Psoas muscle (tissue), 8 donors: ENCODE measurements around the gene PACC1. TPM values are rescaled to one million over a fixed set of nuclear protein-coding genes. Genes with fewer than 3 reads are reported as not detected.
"Not testable (repeated sequence)": the region's sequence is repeated elsewhere in the genome, so short reads cannot be mapped to it uniquely, and the experiment has no call there.

ENCODE experiments used
- ATAC-seq, 4 donors: fragments of 200-7000 bp; cut with Tn5 transposase; one replicate each; pipeline ENCODE4 v1.9.1; 2020; ENCODE audit warnings: moderate library complexity in 3 of 4, mild to moderate bottlenecking in 2 of 4
- DNase-seq, 2 donors: peaks; one replicate each; pipeline ENCODE4 v3.0.0-alpha.2; 2020
- H3K27ac ChIP-seq: fragments of 200-600 bp; one replicate; pipeline ENCODE4 v1.8.0; 2022
- H3K27me3 ChIP-seq, 3 donors: fragments of 200-600 bp in 1 of 3; one replicate each; pipeline versions ENCODE4 v1.6.1 to v1.8.0; 2013 to 2022; ENCODE audit warnings: low read length in 2 of 3, mild to moderate bottlenecking in 2 of 3, moderate library complexity in 1 of 3; ENCODE audit not compliant: insufficient read depth in 3 of 3
- H3K36me3 ChIP-seq, 2 donors: fragments of 200-600 bp in 1 of 2; one replicate each; pipeline versions ENCODE4 v1.6.1 to v1.8.0; 2013 to 2022; ENCODE audit warnings: low read depth in 1 of 2, mild to moderate bottlenecking in 1 of 2, moderate library complexity in 1 of 2; ENCODE audit not compliant: insufficient read depth in 1 of 2
- H3K4me1 ChIP-seq: fragments of 200-600 bp; one replicate; pipeline ENCODE4 v1.8.0; 2022
- H3K4me3 ChIP-seq: fragments of 200-600 bp; one replicate; pipeline ENCODE4 v1.8.0; 2022; ENCODE audit warnings: mild to moderate bottlenecking
- H3K9me3 ChIP-seq: fragments of 200-600 bp; one replicate; pipeline ENCODE4 v1.8.0; 2022
- WGBS, 3 donors: extraction: QIAGEN DNeasy Blood & Tissue Kit; methylation state at CpG; one replicate each; pipeline versions ENCODE4 v1.1.6 to v1.1.7; 2013; 5-methylcytosine and 5-hydroxymethylcytosine counted together
- intact Hi-C, 2 donors: fragments of 100-400 bp; cut with DNase I; formaldehyde crosslinking; loops; one replicate each; pipeline versions ENCODE4 v1.11.0 to v1.14.2; 2022
- polyA plus RNA-seq, 3 donors: library from polyadenylated mRNA; stranded (reverse); fragments of 200-250 nt; gene quantifications; one replicate each; pipeline ENCODE4 v1.2.3, GENCODE V29; 2013
- total RNA-seq, 4 donors: library from RNA; stranded (reverse); fragmentation: NEBNext Ultra II Directional in 2 of 4; extraction: Animal tissue kit (Norgen Biotek cat#: 25700) in 2 of 4; gene quantifications; one replicate each; pipeline versions ENCODE4 v1.2.1 to v1.2.4, GENCODE V29; 2021 to 2023
- TF ChIP-seq, protein P1 (sequence below): fragments of 200-600 bp; IDR thresholded peaks from one replicate; pipeline ENCODE4 v1.8.0; 2022; ENCODE audit warnings: antibody characterized with exemption
- donor health status: healthy with polysubstance abuse.
- donor health status: DM: no; HTN: no; CAD: no; lungs with moderate emphysema.
- donor health status: Bipolar disorder and iron deficiency.
- donor health status: healthy.
- donor health status: DM: yes; HTN: yes; CAD: no.
- donor health status: DM: no; HTN: no; CAD: no.
- donor health status: DM: no; HTN: no; CAD: no.
- donor health status: DM: yes; HTN: yes; CAD: no.

PACC1 gene
- total and polyA plus RNA-seq, 7 donors: 1.1 to 5.6 (median 2.3) TPM

- Histone ChIP-seq H3K27me3 (no peaks in the 10 kb centered on the region), H3K36me3 (peaks cover 0 to 29% of the 10 kb centered on the region in 2 donors), H3K27ac (no peak overlapping the region), H3K4me3 (no peak overlapping the region), H3K9me3 (no peaks in the 10 kb centered on the region), H3K4me1 (no peaks in the 10 kb centered on the region)
- intact Hi-C loops: no loop called here
- DNase-seq (no peak), ATAC-seq (no peak)
- WGBS, 3 donors: 92 to 100% (median 94%) methylated on average over 1 of the region's 1 CpG
- TF ChIP-seq, protein P1, sequence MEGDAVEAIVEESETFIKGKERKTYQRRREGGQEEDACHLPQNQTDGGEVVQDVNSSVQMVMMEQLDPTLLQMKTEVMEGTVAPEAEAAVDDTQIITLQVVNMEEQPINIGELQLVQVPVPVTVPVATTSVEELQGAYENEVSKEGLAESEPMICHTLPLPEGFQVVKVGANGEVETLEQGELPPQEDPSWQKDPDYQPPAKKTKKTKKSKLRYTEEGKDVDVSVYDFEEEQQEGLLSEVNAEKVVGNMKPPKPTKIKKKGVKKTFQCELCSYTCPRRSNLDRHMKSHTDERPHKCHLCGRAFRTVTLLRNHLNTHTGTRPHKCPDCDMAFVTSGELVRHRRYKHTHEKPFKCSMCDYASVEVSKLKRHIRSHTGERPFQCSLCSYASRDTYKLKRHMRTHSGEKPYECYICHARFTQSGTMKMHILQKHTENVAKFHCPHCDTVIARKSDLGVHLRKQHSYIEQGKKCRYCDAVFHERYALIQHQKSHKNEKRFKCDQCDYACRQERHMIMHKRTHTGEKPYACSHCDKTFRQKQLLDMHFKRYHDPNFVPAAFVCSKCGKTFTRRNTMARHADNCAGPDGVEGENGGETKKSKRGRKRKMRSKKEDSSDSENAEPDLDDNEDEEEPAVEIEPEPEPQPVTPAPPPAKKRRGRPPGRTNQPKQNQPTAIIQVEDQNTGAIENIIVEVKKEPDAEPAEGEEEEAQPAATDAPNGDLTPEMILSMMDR: no peak
Observed at GRCh38 chr1:212341090-212341489, 73.6 kb downstream of the PACC1 start.

- Histone ChIP-seq H3K4me1 (peaks cover 5% of the 10 kb centered on the region), H3K27ac (no peak overlapping the region), H3K36me3 (peaks cover 0 to 38% of the 10 kb centered on the region in 2 donors), H3K4me3 (no peak overlapping the region), H3K9me3 (no peaks in the 10 kb centered on the region), H3K27me3 (no peaks in the 10 kb centered on the region)
- DNase-seq (no peak), ATAC-seq (no peak)
- 67 to 76% (median 68%) methylated on average over 2 of the region's 2 CpGs for WGBS, 3 donors
- TF ChIP-seq, protein P1: no peak
- intact Hi-C loops: no loop called here
Observed at GRCh38 chr1:212329105-212329504, 85.6 kb downstream of the PACC1 start.

- DNase-seq (no peak), ATAC-seq (peak in 1 of 4 donors; percentile 19)
- Histone ChIP-seq H3K4me3 (no peak overlapping the region), H3K27ac (no peak overlapping the region), H3K9me3 (no peaks in the 10 kb centered on the region), H3K36me3 (peaks cover 0 to 29% of the 10 kb centered on the region in 2 donors), H3K27me3 (no peaks in the 10 kb centered on the region), H3K4me1 (peaks cover 5% of the 10 kb centered on the region)
- TF ChIP-seq, protein P1: no peak
- WGBS, 3 donors: 88 to 94% (median 90%) methylated on average over 4 of the region's 4 CpGs
- intact Hi-C loops: no loop called here
Observed at GRCh38 chr1:212328248-212328647, 86.4 kb downstream of the PACC1 start.

DNA sequence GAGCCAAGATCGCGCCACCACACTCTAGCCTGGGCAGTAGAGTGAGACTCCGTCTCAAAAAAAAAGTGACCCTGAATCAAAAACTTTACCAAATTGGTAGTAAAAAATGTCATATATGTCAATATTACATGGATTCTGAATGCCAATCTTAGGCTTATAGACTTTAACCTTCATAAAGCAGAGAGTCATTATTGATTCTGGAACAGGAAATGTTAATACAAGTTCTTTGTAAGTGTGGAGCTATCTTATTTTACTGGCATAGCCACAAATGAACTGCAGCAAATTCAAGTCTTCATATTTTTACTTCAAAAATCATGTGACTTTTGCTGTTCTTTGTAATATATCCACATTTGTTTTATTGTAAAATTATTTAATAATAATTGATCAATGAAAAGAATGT lies 88.1 kb downstream of the PACC1 start:
- 64 to 97% (median 81%) methylated on average over 3 of the region's 3 CpGs for WGBS, 3 donors
- peaks cover 5% of the 10 kb centered on the region for H3K4me1 ChIP-seq
- TF ChIP-seq, protein P1: no peak
- H3K36me3 ChIP-seq: peaks cover 0 to 19% of the 10 kb centered on the region in 2 donors
- no peak for DNase-seq
- no peak overlapping the region for H3K4me3 ChIP-seq
- no peaks in the 10 kb centered on the region for H3K9me3 ChIP-seq
- ATAC-seq: no peak
- H3K27ac ChIP-seq: no peak overlapping the region
- H3K27me3 ChIP-seq: no peaks in the 10 kb centered on the region
- intact Hi-C loops: no loop called here

- WGBS, 3 donors: 51 to 66% (median 53%) methylated on average over 3 of the region's 3 CpGs
- H3K27ac ChIP-seq: no peak overlapping the region
- no peaks in the 10 kb centered on the region for H3K9me3 ChIP-seq
- DNase-seq: no peak
- TF ChIP-seq, protein P1: no peak
- H3K4me1 ChIP-seq: peaks cover 12% of the 10 kb centered on the region
- H3K36me3 ChIP-seq: no peaks in the 10 kb centered on the region
- H3K4me3 ChIP-seq: no peak overlapping the region
- intact Hi-C loops: no loop called here
- no peaks in the 10 kb centered on the region for H3K27me3 ChIP-seq
- ATAC-seq: no peak
Observed at GRCh38 chr1:212323066-212323465, 91.6 kb downstream of the PACC1 start.

DNA sequence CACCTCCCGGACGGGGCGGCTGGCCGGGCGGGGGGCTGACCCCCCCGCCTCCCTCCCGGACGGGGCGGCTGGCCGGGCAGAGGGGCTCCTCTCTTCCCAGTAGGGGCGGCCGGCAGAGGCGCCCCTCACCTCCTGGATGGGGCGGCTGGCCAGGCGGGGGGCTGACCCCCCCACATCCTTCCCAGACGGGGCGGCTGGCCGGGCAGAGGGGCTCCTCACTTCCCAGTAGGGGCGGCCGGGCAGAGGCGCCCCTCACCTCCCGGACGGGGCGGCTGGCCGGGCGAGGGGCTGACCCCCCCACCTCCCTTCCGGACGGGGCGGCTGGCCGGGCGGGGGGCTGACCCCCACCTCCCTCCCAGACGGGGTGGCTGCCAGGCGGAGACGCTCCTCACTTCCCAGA lies 93.7 kb downstream of the PACC1 start:
- H3K4me1 ChIP-seq: peaks cover 17% of the 10 kb centered on the region
- H3K27ac ChIP-seq, intact Hi-C loops, ATAC-seq, H3K9me3 ChIP-seq, H3K4me3 ChIP-seq, H3K36me3 ChIP-seq, H3K27me3 ChIP-seq, DNase-seq: not testable (repeated sequence)
- WGBS, 3 donors: 85 to 95% methylated on average over 8 to 11 of the region's 34 CpGs; no CpG with 5 or more reads in 1 of the 3 donors
